Measurements from ENCODE around the gene CEP72.
"Not testable (repeated sequence)": the region's sequence is repeated elsewhere in the genome, so short reads cannot be mapped to it uniquely, and the experiment has no call there.

DNA sequence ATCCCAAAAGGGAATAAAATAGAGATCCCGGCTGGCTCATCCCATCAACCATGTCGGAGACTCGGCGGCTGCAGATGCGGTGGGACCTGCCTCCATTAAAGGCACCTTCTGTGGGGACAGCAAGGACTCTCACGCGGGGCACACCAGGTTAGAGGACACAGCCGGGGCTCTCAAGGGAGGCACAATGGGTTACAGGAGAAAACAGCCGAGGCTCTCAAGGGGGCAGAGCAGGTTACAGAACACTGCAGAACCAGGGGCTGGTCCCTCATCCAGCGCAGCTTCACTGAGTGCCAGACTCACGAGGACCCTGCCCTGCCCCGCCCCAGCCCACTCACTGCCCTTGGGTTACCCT is 74.0 kb downstream of the CEP72 start:
- TF ChIP-seq, protein P1, sequence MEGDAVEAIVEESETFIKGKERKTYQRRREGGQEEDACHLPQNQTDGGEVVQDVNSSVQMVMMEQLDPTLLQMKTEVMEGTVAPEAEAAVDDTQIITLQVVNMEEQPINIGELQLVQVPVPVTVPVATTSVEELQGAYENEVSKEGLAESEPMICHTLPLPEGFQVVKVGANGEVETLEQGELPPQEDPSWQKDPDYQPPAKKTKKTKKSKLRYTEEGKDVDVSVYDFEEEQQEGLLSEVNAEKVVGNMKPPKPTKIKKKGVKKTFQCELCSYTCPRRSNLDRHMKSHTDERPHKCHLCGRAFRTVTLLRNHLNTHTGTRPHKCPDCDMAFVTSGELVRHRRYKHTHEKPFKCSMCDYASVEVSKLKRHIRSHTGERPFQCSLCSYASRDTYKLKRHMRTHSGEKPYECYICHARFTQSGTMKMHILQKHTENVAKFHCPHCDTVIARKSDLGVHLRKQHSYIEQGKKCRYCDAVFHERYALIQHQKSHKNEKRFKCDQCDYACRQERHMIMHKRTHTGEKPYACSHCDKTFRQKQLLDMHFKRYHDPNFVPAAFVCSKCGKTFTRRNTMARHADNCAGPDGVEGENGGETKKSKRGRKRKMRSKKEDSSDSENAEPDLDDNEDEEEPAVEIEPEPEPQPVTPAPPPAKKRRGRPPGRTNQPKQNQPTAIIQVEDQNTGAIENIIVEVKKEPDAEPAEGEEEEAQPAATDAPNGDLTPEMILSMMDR (IDR thresholded peaks at IDR 0.05): not testable (repeated sequence)
- not testable (repeated sequence) for TF ChIP-seq POLR2AphosphoS5, TCF7L2 (IDR thresholded peaks at IDR 0.05; ENCODE audit: low read depth, low read length)
